HS-27A (cell line): Measurements from ENCODE around the gene LANCL3.
"Not testable (repeated sequence)": the region's sequence is repeated elsewhere in the genome, so short reads cannot be mapped to it uniquely, and the experiment has no call there.

ENCODE experiments used
- DNase-seq: peaks from one replicate; pipeline ENCODE4 v3.0.0-alpha.2; 2012; ENCODE audit warnings: low read depth, missing footprints

Gene LANCL3

DNA sequence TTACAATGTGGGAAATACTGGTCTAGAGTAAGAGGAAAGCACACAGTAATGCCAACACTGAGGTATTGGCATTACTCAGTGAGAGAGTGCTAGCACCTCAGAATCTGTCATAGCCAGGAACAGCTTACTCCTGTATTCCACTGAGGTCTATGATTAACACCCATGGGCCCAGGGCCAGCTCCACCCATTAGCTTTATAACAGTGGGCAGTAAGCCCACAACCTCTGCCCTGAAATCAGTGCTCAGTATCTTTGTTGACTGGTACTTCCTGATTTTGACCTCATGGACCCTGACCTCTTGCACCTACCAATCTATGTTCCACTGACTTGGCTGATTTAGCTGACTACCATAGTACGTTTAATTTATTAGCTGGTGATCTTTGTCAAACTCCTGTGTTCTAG lies 56.1 kb downstream of the LANCL3 start:
- DNase-seq: no peak

DNA sequence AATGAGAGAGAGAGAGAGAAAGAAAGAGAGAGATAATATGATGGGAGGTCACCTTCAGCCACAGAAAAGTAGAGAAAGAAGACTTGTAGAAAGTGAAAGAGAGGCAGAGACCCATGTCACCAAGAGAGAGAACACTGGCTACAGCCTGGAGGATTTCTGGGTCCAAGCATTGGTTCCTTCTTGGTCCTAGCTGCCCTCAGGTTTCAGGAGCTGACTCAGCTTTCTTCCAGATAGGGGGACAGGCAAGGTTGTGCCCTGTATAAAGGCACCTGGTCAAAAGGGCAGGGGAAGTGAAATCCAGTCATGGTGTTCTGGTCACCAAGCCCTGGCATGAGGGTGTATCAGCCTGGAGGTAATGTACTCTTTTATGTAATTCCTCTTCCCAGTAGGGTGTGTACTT lies 66.6 kb downstream of the LANCL3 start:
- DNase-seq: no peak

DNA sequence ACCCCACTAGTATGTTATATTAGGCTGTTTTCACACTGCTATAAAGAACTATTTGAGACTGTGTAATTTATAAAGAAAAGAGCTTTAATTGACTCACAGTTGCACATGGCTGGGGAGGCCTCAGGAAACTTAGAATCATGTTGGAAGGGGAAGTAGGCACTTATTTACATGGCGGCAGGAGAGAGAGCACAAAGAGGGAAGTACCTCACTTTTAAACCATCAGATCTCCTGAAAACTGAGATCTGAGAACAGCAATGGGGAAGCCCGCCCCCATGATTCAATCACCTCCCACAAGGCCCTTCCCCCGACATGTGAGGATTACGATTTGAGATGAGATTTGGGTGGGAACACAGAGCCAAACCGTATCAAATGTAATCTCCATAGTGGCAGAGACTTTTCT lies 68.7 kb downstream of the LANCL3 start:
- DNase-seq: no peak

DNA sequence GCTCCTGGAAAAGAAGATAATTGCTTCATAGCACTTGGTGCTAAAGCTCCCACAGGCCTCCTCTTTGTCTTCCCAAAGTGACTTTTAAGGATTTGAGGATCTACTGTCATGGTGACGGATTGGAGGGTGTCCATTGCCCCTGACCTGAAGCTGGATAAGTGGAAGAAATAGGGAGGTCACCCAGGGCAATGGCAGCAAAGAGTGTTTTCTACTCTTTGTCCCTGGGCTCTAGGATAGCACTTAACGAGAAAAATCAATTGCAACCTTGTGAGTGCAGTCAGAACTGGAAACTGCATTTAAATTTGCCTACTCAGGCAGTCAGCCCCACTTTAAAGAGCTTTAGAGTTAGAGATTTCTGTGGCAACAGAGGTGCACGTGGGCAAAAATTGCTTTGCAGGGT lies 70.4 kb downstream of the LANCL3 start:
- DNase-seq: no peak

DNA sequence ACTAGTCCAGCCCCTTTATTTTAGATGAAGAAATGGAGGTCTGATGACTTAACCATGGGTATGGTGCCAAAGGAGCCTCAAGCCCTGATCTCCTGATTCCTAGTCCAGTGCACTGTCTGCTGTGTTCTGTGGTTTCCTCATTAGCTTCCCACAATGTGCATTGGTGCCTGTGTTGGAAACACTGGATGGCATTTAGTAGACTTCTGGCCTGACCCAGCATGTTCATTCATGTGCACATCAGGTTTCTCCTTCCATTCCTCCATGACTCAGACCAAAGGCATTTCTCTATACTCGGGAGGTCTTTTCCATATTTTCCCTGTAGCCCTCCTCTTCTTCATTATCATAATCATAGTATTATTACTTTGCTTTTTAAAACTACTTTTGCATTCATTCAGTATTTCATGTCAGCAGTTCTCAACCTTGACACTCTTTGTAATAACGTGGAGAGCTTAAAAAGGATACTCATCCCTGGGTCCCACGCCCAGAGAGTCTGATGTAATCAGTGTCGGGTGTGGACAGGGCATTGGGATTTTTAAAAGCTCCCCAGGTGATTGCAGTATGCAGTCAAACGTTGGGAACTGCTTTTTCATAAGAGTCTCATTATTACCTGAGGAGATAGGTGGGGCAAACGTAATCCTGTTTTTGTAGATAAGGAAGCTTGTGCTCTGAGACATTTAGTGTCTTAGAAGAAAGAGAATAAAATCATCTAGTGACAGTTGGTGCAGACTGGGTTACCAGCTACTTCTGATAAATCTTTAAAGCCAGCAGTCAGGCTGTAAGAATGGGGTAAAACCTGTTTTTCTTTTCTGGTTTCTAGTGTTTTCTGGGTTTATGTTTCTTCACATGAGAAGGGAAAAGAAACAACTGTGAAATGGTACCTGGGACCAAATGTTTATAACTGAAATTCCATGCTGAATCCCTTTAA lies 73.2 kb downstream of the LANCL3 start:
- DNase-seq: no peak

DNA sequence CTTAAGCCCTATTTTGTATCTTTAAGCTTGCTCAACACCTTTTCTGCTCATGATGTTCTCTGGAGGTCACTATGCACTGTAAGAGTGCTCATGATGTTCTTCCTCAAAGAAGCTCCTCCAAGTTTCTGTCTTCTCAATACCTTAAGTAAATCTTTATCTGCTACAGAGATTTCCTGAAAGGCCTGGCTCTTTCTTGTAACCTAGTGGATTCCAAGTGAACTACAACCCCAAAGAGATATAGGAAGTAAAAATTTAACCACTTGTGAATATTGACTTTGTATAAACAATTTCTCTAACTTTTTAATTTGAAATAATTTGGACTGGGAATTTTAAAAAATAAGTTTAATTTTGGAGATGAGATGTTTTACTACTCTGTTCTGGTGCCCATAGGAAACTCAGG lies 74.8 kb downstream of the LANCL3 start:
- DNase-seq: no peak

DNA sequence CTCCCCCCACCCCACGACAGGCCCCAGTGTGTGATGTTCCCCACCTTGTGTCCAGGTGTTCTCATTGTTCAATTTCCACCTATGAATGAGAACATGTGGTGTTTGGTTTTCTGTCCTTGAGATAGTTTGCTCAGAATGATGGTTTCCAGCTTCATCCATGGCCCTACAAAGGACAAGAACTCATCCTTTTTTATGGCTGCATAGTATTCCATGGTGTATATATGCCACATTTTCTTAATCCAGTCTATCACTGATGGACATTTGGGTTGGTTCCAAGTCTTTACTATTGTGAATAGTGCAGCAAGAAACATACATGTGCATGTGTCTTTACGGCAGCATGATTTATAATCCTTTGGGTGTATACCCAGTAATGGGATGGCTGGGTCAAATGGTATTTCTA lies 79.4 kb downstream of the LANCL3 start:
- not testable (repeated sequence) for DNase-seq

DNA sequence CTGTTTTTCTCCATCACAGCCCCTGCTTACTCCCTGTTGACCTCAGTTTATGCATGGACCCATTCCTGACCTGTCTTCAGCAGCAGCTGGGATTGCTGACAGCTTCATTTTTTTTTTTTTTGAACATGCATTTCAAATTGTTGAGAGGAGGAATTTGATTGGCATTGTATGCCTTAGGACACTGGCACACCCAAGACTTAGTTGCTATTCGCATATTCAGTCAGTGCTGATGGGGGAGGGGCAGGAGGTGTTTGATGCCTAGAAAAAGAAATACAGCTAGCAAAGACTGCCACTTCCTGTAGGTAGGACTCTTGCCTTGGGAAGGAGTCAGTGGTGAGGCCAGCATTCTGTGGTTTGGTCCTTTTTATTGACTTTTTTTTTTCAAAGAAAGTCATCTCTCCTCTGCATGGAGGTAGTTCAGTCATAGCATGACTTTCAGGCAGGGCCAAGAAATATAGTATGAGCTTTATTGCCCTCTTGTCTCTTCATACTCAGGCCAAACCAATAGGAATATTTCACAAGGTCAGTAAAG lies 80.5 kb downstream of the LANCL3 start:
- no peak for DNase-seq

DNA sequence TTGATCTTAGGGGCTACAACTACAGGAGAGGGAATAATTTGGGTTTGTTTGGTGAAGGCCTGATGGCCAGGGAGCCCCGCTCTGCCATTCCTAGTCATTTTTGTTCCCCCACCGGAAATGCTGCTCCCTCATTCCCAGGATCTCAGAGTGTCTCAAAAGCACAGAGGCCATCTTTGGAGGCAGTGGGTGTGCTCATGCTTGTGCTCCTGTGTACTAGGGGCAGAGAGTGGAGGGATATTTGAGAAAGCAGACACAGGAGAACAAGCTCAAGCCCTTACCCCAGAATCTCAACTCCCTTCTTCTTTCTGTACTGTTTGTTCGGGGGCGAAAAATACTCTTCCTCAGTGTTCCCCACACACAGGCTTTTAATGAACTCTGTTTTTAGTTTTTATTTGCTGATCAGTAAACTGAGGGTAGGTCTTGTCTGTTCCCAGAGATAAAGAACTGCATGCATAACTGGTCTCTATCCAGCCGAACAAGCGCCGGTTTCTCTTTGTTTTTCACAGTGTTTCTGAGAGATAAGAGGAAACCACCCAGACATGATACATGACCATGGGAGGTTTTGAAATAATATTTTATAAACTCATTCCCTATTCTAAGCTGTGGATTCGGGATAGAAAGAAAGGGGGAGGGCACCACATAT lies 81.2 kb downstream of the LANCL3 start:
- DNase-seq: no peak

DNA sequence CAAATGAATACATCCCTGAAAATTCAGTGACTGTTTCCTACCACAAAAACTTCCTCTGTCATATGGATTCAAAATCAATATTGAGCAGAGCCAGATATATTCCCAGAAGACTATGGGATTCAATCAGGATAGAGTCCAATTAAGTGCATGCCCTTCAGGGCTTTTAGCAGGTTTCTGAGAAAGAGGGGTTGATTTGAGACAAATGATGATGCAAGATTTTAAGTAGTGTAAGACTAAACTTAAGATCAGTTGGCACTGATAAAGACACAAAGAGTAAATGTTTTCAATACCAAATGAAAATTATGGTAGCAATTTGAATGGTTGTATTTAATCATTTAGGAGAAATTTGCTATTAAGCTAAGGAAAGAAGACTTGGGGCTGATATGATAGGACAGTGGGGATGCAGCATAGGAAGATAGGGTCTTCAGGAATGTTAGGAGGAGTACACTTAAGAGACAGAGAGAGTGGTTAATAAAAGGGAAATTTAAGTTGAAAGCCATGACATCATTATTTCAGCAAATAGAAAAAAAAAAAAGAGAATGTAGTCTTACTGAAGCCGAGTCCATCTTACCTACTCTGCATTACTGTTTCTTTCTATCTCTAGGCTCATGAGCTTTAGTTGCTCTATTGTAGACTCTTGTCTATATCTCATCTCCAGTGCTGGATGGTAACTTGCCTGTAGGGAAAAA lies 82.1 kb downstream of the LANCL3 start:
- no peak for DNase-seq

DNA sequence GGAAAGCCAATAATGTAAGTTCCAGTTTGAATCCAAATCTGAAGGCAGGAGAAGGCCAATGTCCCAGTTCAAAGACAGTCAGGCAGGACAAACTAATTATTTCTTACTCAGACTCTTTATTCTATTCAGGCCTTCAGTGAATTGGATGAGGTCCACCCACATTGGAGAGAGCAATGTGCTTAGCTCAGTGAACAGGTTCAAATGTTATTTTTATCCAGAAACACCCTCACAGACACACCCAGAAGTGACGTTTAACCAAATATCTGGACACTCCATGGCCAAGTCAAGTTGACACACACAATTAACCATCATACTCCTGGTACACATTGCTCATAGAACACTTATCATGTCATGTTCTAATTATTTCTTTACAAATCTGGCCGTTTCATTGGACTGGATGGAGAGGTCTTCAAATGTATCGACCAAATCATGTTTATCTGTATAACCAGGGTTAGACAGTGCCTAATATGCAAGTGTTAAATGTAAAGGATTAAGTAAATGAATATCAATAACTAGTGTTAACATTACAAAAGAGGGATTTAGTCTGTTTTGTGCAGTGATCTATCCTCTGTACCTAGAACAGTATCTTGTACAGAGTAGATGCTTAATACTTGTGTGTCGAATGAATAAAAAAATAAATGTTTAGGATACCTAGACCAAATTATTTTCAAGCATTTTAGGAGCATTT lies 87.0 kb downstream of the LANCL3 start:
- no peak for DNase-seq

DNA sequence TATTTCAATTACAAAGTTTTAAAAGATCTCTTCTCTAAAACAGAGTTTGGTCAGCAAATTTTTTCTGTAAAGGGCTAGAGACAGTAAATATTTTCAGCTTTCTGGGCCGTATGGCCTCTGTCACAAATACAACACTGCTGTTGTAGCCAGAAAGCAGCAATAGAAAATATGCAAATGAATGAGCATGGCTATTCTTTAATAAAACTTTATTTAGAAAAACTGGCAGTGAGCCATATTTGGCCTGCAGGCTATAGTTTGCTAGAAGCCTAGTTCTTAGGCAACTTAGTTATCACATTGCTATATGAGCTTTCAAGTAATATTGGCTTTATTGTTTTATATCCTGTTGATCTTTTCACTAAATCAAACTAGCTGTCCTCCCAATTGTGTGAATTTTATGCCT lies 87.6 kb downstream of the LANCL3 start:
- DNase-seq: no peak

DNA sequence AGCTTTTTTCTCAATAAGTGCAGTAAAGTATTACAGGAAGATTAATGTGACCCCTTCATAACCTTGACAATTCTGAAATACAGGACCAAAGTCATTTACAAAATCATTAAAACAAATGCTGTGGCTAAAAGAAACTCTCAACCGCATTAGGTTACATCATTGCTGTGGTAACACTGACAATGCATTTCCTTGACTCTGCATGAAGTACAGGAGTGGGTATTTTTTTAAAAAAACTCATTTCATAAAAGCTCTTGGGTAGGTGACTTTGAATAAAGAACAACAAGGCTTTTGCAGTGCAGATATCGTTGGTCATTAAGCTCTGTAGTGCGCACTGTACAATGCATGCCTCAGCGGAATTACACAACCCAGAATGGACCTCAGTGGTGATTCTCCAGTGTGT lies 90.7 kb downstream of the LANCL3 start:
- DNase-seq: no peak

DNA sequence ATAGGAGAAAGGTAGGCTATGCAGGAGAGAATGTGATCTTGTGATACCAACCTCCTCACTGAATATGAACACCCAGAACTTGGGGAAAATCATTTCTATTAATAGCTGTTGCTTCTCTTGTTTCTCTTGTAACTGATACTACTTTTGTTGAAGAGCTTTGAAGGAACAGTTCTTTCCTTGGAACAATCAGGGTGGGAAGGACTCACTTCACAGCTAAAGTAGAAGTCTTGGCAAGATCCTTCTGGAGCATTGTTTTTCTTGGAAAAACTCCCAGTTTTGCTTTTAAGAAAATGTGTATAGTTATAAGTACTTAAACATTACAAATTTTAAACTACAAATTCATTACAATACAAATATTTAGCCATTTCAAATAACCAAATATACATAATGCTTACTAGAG lies 95.1 kb downstream of the LANCL3 start:
- no peak for DNase-seq

DNA sequence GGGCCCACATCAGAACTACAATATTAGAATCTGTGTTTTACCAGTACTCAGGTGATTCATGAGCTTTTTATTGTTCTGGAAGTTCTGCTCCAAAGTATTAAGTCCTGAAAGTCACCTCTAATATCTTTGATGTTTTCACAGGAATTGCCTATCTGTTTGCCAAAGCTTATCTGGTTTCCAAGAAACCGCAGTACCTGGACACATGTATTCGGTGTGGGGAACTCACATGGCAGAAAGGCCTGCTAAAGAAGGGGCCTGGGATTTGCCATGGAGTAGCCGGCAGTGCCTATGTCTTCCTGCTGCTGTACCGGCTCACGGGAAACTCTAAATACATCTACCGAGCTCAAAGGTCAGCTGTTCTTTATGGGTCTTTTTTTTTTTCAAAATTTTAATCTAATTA lies 95.7 kb downstream of the LANCL3 start:
- no peak for DNase-seq

DNA sequence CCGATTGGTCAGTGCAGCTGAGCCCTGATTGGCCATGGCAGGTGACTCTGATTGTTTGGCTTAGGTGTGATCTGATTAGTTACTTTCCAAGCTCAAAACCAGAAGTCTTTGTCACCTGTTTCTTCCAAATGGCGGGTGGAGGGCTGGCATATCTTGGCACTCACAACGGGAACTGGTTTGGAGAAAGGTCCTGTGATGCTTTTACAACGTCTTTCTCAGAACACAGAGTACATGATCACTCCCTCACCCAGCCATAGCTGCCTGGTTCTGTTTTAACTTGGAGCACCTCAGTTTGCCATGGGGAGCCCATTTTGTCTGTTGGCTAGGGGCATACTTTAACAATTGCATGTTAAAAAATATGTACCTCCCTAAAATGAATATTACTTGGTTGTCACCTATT lies 101.1 kb downstream of the LANCL3 start:
- DNase-seq: no peak

DNA sequence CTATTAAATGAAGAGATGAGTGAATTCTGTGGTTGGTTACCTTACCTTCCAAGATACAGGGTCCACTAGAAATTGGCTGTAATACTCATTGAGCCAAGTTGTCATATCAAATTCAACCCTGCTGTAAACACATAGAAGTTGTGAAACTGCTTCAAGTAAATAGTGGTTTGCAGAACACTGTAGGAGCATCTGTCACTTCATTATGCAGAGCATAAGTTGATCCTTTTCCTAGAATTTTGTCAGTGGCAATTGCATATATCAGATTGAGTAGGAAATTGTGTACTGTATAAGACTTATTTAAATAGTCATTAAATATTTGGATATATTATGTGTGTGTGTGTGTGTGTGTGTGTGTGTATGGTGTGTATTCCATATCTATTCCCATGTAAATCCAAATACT lies 105.3 kb downstream of the LANCL3 start:
- no peak for DNase-seq

DNA sequence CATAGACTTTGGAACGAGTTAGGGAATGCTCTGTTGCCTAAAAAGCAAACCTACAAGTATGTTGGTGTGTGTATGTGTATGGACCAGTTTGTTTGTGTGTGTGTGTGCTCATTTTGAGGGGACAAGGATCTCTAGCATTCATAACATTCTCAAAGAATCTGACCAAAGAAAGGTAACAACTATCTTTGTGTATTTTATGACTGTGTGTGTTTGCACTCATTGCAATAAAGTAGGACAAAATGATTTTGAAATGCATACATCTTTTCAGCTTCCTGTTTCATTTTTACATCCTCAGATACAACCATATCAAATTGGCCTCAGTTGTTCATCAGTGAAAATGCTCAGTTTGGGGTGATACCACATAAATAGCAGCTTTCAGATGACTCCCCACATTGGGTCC lies 105.8 kb downstream of the LANCL3 start:
- no peak for DNase-seq

DNA sequence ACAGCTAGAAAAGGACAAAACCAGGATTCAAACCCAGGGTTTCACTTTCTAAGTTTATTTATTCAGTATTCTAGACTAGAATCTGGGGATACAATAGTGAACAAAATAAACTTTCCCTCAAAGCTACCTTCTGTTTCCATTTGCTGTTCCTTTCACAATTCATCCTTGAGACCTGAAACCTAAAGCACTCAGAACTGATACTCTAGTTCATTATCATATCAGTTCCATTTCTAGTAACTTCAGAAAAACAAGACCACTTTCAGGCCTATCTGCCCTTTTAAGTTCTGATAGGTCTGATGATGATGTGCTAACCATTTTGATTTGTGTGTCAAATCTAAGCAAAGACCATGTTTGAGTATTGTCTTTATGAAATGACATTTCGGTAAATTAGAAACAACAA lies 106.3 kb downstream of the LANCL3 start:
- DNase-seq: no peak

DNA sequence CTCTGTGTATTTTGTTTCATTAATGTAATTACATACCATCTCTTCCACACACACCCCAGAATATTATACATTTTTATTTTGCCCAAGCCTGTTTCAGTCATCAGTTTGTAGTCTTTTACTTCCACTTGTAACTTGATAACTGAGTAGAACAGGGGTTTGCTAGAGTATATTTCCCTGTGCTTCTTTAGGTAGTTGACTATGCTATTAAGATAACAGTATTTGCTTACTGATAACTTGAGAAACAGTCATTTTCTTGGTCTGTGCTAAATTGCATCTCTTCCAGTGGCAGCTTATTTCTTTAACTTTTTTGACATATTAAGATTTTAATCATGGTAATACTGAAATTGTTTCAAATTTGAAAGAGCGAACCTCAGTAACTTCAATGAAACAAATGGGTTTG lies 107.1 kb downstream of the LANCL3 start:
- no peak for DNase-seq

DNA sequence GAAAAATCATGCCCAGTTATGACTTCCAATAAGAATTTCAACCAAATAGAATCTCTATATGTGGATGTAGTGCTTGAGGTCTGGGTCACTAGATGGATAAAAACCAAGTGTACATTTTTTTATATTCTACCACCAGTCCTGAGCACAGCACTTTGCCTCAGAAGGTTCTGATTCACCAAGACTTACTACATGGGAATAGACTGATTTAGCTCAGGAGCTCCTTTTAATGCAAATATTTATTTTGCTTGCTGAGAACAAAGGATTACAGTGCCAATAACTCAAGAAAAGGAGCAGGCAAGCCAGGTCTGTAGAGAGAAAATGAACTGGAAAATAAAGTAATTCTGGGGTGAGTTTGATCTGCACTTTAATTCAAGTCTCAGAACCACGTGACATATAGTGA lies 107.8 kb downstream of the LANCL3 start:
- no peak for DNase-seq

DNA sequence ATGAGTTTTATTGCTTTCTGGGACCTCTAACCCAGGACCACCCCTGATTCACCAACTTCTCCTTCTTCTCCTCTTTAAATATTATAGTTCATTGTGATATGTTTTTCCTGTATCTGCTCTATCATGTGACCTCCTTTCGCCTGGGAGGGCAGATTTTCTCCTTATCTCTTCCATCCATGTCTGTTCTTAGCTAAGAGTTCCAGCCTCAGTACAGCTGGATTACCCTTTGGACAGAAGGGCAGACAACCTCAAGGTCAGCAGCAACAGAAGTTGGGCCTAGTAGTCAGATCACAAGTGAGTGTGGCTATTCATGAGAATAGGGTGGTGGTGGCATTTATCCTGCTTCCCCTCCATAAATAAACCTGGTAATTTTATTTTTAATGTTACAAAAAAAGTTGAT lies 108.4 kb downstream of the LANCL3 start:
- DNase-seq: no peak
